HG02852 (cell line): ENCODE measurements around the gene DNASE2.
"Not testable (repeated sequence)": the region's sequence is repeated elsewhere in the genome, so short reads cannot be mapped to it uniquely, and the experiment has no call there.

Experiments
- ATAC-seq: cut with Tn5 transposase; IDR thresholded peaks from one replicate; pipeline ENCODE4 v1.9.1; 2021; ENCODE audit warnings: mild to moderate bottlenecking, moderate library complexity; ENCODE audit not compliant: unreplicated experiment

The DNASE2 gene

GRCh38 chr19:12865746-12866415, 15.4 kb downstream of the DNASE2 start:
- ATAC-seq = no peak

- ATAC-seq = no peak
Observed at GRCh38 chr19:12864721-12865715, 16.2 kb downstream of the DNASE2 start.

DNA sequence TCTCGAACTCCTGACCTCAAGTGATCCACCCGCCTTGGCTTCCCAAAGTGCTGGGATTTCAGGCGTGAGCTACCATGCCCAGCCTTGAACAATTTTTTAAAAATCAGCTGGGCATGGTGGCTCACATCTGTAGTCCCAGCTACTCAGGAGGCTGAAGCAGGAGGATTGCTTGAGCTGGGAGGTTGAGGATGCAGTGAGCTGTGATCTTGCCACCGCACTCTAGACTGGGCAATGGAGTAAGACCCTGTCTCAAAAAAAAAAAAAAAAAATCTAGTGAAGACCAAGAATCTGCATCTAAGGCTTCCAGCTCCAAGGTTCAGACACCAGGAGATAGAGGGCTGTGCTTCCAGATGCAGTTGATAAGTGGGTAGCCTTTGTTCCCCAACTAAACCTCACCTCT, 17.1 kb downstream of the DNASE2 start:
- no peak for ATAC-seq

DNA sequence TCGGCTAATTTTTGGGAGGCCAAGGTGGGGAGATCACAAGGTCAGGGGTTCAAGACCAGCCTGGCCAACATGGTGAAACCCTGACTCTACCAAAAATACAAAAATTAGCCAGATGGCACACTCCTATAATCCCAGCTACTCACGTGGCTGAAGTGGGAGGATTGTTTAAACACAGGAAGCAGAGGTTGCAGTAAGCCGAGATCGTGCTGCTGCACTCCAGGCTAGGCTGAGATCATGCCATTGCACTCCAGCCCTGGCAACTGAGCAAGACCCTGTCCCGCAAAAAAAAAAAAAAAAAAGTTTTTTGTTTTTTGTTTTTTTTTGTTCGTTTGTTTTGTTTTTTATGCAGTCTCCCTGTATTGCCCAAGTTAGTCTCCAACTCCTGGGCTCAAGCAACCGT, 21.7 kb downstream of the DNASE2 start:
- ATAC-seq = no peak

DNA sequence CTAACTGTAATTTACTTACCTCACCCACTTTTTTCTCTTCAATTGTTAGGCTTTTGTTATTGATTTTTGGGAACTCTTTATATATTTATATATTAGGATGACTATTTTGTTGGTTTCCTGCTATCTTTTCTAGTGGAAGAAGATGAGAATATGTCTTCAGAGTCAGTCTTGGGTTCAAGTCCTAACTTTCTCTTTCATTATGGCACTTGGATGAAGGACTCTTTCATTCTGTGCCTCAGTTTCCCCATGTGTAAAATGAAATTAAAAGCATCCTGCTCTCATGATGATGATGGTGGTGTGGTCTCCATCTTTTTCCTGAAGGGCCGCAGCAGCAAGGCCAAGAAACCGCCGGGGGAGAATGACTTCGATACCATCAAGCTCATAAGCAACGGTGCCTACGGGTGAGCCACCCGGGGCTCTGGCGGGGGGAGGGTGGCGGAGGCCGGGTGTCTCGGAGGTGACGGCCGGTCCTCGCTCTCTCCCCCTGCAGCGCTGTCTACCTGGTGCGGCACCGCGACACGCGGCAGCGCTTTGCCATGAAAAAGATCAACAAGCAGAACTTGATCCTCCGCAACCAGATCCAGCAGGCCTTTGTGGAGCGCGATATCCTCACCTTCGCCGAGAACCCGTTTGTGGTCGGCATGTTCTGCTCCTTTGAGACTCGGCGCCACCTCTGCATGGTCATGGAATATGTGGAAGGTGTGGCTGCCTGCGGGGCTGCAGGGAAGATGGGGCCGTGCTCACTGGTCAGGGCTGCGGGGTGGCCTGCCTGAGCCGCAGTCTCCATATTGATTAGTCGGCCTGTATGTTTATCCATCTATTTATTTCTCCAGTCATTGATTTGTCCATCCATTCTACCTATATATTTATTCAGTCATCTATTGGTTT, 23.0 kb downstream of the DNASE2 start:
- no peak for ATAC-seq

- no peak for ATAC-seq
Observed at GRCh38 chr19:12856653-12857052, 24.6 kb downstream of the DNASE2 start.

GRCh38 chr19:12847159-12848139, 33.8 kb downstream of the DNASE2 start:
- peak; percentile 43 for ATAC-seq

- not testable (repeated sequence) for ATAC-seq
Observed at GRCh38 chr19:12846613-12847012, 34.6 kb downstream of the DNASE2 start.

DNA sequence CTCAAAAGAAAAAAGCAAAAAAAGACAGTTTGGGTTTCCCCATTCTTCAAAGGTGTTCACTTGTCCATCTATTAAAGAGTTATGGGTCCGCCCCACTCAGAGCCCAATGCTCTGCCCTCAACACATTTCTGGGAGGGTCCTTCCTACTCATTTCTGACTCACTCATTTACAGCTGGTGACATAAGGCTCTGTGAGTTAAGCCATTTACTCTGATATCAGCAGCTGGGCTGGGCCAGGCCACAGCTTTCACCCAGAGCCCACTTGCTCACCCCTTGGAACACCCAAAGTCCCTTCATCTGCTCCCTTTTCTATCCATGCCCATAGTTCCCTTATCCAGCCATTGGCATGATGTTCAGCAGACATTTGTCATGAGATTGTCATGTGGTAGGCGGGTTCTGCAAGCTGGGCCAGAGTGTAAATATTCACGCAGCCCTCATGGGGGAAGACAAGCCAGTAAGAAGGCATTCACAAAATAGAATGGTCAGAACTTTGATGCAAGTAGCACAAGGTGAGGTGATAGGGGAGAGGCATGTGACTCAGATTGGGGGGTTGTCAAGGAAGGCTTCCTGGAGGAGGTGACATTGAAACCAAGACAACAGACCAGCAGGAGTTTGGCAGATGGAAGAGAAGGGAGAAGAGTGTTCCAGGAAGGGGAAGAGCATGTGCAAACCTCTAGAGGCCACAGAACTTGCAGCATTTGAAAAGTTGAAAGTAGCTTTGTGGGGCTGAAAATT, 37.1 kb downstream of the DNASE2 start:
- no peak for ATAC-seq

GRCh38 chr19:12843328-12843727, 37.9 kb downstream of the DNASE2 start:
- no peak for ATAC-seq

- ATAC-seq = no peak
Observed at GRCh38 chr19:12842511-12842910, 38.7 kb downstream of the DNASE2 start.

- ATAC-seq = no peak
Observed at GRCh38 chr19:12841094-12841493, 40.2 kb downstream of the DNASE2 start.

DNA sequence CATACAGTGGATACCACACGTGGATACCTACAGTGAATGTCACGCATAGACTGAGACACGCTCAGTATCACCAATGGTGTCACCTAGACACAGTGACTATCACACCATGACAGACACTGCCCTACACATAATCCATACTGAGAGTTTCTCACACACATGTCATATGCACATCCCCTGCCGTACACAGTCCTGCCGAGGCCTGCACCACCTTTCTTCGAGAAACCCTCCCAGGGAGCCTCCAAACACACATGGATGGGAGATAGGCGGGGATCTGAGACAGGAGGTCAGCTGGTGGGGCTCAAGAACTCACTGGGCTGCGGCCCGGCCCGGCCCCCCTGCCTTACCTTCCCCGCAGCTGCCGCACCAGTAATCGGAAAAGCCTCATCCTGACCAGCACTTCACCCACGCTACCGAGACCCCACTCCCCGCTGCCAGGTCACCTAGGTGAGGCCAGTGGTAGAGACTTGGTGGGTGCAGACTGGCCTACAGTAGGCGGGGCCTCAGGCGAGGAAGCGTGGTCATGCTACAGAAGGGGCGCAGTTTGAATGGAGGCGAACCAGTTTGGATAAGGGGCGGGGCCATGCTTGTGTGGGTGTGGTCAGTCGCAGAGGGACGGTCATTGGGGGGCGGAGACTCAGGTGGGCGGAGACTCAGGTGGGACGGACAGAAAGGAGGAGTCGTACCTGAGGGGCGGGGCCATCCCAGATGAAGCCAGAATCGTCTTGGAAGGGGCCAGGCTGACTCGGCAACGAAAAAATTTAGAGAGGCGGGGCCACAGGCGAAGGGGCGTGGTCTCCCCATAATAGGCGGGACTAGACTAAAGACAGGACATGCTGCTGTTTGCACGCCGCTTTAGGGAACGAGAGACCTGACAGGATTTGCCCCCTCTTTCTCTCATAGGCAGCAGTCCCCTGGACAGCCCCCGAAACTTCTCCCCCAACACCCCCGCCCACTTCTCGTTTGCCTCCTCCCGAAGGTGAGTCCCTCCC, 40.9 kb downstream of the DNASE2 start:
- no peak for ATAC-seq

GRCh38 chr19:12838886-12839756, 42.1 kb downstream of the DNASE2 start:
- ATAC-seq = no peak

- no peak for ATAC-seq
Observed at GRCh38 chr19:12838182-12838885, 42.9 kb downstream of the DNASE2 start, which contains the start of gene MAST1. Gene MAST1, plus strand, starts transcription at chr19:12838515. Its CDS starts 58 bp downstream, at chr19:12838573.

DNA sequence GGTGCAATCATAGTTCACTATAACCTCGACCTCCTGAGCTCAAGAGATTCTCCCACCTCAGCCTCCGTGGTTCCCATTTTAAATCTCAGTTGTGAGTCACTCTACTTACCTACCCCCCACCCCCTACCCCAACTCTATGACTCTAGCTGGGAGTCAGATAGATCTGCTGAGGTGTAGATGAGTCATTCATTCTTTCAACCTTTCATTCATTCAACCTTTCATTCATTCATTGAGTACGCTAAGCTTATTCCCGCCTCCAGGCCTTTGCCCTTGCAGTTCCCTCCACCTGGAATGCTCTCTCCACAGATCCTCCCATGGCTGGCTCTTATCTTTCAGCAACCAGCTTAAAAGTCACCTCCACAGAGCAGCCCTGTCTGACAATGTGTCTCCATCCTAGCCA, 44.0 kb downstream of the DNASE2 start:
- ATAC-seq = no peak
